NCI-H1048 (cell line): ENCODE results near the gene MTNR1A.

Experiments used
- DNase-seq: peaks from one replicate; lab custom pipeline; 2025; lab: John Stamatoyannopoulos, UW

MTNR1A gene

DNA sequence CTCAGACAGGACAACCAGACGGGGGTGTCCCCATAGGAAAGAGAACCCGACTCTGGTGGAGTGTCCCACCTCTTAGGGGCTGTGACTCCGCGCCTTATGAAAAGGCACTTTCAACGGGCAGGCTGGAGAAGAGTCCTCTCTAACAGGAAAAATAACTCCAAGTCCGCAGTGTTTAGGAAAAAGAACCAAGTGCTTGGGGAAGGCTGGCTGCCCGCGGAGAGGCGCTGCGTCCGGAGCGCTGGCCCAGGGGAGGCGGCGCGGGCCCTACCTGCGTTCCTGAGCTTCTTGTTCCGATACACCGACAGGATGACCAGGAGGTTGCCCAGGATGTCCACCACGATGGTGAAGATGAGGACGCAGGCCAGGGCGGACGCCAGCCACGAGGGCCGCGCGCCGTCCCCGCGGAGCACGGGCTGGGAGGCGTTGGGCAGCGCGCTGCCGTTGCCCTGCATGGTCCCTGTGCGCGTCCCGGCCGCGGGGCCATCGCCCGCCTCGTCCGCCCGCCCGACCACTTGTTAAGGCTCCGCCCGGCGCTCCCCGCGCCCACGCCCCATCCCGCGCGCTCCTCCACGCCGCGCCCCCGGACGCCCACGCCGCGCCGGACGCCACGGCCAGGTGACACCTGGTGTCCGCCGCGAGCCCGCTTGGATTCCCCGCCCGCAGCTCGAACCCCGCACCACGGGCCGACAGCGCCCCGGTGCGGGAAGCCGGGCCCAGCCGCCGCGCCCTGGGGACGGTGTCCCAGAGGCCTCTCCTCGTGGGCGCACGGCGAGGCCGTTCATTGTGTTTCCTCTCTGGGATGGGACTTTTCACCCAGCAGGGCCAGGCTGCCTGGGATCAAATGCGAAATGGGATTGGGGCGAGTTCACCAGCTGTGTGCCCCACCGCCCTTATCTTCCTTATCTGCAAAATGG is at the start of gene MTNR1A:
Gene MTNR1A, minus strand, starts transcription at position 654 of the 914 bp plus-strand sequence. Its CDS starts 202 bp downstream, at position 452.
- DNase-seq, result no peak

DNA sequence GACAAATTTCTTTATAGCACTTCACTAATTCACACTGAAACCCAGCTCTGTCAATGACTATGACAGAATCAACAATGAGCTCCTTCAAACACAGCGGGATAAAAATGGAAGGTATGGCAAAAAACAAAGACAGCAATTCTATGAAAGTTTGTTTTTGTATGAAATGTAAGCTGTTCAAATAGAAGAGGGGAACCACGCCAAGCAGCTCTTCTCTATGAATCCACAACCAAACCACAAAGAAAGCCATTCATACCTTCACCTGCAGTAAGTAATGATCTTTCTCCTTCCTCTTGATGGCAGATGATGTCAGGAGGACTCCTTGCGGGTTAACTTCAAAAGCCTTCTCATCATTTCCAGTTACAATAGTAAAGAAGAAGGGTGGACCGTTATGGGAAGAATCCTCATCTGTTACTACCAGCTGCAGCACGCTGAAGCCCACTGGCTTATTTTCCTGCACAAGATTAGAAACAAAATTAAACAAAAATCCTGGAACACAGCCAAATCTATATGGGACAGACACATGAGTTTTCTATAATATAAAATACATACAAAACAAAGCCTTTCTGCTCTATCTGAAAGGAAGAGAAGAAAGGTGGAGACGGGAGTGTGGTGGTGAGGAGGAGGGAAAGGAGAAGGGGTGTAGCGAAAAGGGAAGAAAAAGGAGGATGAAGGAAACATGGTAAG is 48.9 kb upstream of the MTNR1A start:
- no peak for DNase-seq

DNA sequence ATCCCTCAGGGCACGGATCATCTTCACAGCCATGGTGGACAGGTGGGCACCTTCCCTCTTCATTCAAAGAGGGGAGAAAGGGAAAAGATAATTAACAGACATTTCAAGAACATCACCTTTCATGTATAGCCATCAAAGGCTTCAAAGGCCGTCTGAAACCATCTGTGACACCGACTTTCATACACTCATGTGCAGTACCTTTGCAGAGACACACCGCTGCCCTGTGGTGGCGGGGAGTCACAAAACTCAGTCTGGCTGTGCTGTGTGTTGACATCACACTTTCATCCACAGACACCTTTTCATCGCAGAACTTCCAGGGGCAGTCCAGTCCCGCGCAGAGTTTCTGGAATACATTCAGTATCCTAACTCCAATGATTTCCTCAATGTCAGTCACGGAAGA is 47.6 kb upstream of the MTNR1A start:
- no peak for DNase-seq

DNA sequence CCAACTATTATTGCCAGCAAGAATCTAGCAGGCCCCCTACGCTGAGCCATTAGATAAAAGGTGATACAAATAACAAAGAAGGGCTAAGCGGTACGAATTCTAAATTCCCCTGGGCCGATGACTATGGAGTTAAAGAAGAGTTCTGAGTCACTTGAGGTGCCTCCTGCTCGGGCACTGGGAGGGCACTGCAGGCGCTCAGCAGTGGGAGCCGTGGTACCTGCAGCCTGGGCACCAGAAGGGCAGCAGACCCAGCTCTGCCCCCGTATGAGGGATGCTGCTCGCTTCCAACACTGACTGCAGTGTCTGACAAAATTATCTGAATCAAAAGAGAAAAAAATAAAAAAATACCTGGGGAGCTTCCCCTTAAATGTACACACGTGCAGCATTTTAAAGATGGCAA is 44.1 kb upstream of the MTNR1A start:
- DNase-seq, result no peak

DNA sequence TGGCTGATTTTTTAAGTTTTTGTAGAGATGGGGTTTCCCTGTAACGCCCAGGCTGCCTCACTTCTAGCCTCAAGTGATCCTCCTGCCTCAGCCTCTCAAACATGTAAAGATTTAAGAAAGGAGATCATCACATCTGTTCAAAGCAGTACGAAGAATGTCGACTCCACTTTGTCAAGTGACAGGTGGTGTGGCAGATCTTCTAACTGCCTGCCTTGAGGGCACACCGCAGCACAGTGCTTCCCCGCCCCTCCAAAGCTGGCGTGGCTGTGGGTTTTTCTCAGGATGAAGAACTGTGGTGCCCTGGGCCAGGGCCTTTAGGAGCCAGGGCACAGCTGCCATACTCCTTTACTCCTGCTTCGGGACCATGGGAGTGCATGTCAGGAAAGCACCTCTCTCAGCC is 43.3 kb upstream of the MTNR1A start:
- no peak for DNase-seq

DNA sequence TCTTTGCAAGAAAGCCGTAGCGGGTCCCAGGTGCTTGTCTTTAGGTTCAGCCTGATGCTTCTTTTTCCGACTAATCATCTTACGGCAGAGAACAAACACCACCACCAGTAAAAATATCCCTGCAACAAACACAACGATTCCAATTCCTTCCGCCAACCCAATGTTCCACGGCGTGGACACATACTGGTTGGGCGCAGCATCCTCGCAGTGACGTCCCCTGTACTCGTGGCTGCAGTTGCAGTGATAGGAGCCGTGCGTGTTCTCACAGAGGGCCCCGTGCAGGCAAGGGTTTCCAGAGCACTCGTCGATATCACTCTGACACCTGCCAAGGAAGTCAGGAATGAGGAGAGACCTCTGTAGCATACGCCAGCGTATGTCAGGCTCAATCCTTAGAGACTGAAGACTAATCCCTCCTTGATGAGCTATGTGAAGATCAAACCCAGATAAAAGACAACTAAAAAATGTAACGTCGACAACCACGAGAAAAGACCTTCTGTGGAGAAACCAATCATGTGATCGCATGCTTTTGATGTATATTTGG is 41.6 kb upstream of the MTNR1A start:
- no peak for DNase-seq

DNA sequence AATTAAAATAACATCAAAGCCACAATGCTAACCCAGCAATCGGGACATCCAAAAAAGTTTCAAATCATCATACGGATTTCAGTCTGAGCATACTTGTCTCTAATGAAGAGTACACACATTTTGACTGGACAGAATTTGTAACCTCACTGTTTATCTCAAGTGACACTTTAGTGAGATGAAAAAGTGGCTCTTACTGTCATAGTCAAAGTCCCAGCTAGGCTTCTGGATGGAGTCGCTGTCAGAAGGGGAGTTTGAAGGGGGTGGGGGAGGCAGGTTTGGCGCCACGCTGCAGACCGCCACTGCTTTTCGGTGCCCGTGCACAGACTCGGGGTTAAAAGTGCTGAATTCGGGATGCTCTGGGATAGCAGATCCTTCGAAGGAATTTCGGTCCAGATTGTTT is 41.0 kb upstream of the MTNR1A start:
- no peak for DNase-seq

DNA sequence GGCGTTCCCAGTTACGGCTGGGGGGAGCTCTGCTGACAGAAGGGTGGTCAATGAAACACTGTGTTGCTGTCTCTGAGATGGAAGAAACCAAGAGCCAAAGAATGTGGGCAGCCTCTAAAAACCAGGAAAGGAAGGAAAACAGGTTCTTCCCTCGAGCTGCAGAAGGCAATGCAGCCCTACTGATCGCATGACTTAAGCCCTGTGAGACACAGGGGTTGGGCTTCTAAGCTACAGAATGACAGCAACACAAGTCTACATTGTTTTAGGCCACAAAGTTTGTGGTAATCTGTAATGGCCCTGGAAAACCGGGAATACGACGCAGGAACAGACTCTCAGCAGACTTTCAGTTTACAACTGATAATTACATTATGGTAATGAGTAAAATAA is 38.2 kb upstream of the MTNR1A start:
- DNase-seq, result no peak

DNA sequence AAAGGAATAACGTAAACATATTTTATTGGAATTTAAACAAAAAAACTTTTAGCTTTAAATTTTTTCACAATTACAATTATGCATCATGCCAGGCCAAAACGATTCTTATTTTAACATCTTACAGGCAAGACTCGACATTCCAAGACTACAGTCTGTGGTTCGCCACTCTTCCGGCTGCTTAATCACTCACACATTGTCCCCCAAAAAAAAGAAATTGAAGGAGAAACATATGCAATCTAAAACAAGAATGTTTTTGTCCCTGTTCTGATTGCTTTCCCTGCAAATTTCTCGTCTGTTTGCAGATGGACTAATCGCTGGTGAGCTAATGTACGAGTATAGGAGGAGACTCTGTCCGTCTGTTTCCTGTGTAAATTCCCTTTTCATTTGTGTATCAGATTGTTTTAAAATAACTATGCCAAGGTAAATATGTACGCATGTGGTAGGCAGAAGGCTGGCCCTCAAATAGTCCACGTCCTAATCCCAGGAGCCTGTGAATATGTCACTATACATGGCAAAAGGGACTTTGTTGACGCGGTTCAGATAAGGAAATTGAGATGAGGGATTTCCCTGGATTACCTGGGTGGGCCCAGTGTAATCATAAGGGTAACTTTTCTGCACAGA is 37.7 kb upstream of the MTNR1A start:
- no peak for DNase-seq

DNA sequence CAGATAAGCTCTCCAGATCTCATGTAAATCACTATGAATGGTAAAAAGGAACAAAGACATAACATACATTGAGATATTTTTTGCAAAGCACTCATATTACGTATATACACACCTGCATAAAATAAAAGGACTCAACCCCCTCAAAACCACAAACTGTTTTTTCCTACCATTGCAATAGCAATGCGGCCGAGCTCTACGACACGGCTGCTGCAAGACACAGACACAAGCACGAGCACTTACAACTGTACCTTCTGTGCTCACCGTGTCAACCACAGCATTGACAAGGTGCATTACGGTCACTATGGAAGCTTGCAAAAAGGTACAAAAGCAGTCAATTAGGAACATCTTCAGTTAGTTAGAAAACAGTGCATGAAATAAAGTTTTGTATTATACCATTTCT is 37.1 kb upstream of the MTNR1A start:
- no peak for DNase-seq

DNA sequence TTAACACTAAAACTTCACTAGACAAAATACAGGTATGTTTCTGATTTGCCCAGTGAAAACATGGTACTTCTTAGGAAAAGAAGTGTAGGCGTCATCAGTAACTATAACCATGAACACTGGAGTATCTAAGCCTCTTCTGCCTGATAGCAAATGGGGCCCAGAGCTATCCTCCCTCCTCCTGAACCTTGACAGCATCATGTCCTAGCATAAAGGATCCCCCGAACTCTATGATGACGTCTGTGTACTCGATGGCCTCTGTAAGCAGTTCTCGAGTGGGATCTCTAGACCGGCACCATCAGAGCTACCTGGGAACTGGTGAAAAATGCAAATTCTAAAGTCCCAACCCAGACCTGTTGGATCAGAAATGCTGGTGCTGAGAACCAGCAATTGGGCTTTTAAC is 36.3 kb upstream of the MTNR1A start:
- DNase-seq, result no peak

DNA sequence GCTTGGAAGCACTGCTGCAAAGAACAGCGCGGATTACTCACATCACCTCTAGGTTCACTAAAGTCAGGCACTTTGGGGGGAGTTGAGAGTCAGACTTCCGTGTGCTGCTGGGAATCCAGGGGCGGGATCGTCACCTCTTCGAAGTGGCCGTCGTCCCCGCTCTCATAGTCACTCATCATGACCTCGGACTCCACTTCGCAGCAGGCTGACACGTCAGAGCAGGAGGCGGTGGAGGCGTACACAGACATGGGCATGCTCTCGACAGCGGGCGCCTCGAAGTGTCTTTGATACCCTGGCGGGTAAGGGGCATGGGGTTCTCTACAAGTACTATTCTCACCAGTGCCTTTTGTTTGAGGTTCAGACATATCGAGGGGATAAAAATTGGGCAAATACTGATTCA is 33.1 kb upstream of the MTNR1A start:
- no peak for DNase-seq

DNA sequence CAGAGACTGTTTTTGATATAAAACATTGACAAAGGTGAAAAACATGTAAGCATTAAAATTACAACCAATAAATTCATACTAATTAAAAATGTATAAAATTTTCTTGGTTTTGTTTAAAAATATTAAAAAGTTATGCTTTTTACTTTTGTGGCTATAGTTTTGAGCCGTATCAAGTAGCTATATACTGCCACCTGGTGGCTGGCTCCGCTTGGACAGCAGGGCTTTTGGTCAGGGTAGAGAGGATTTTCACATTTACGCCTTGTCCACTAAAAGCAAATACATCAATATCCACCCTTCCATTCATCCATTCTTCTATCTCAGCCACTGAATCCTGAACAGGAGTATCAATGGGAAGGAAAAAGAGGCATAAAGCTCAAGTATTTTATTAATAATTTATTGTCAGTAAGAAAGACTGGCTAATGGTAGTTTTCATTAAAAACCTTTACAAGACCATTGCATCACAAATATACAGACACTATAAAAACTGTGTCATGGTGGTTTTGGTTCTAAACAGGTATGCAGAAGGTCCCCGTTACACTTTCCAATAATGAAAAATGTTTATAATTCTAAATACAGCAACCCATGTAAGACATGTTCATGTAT is 32.1 kb upstream of the MTNR1A start:
- no peak for DNase-seq

DNA sequence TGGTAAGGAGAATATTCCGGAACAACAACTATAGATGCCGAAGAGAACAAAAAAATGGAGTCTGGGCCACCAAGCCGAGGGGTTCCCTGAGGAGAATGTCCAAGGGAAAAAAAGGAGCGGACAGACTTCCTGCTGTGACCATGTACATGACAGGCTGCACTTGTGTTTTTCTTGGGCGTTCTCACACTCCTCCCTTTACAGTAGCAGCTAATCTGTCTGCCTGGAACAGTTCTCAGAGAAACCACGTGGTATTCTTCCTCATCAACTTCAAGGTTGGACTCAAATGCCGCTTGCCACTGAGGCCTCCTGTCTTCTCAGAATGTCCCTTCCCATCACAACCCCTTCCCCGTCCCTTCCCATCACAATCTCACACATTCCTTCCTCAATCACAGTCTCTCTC is 30.8 kb upstream of the MTNR1A start:
- DNase-seq, result no peak

DNA sequence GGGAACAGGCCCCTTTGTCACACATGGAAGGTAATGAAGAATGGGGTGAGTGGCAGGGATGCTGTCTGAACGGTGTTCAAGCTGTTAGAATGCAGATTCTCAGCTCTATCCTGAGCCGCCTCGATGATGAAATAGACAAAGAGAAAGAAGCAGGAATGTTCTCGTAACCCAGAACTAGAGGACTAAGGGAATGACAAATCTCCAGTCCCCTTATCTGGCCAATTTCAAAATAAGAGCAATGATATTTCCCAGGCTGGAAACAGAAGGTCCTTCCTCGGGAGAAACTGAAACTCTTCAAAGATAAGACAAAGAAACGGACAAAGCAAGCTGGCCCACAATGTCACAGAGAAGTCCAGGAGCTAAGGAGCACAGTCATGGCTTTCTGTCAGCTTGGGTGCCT is 29.5 kb upstream of the MTNR1A start:
- no peak for DNase-seq

DNA sequence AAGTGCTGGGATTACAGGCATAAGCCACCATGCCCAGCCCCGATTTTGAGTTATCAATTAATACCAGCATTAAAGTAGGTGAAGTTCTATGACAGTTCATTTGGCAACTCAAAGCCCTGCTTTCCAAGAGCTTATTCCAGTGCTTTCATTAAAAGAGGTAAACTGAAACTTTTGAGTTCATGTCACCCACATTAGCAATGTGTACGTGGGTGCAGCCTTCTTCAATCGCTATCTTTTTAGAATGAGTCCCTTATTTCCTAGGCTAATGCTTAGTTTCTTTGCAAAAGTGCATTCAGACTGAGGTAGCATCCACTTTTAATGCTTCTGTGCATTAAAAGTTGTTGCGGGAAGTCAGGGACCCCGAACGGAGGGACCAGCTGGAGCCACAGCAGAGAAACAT is 26.1 kb upstream of the MTNR1A start:
- no peak for DNase-seq

DNA sequence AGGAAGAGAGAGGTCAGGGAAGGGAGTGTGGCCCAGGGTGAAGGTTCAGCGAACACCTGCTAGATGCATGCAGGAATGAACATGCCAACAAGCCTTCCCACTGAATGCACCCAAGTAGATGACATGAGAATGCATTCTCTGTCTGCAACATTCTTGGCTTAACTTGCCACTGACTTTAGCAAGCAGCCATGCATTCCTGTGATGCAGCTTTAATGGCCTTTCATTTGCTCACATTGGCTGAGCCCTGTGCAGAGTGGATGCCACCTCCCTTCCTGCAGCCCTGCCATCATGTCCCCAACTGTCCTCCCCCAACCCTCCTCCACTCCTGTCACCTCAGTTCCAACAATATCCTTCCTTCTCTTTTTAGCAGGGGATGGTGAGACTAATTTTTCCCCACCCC is 25.3 kb upstream of the MTNR1A start:
- DNase-seq, result no peak

DNA sequence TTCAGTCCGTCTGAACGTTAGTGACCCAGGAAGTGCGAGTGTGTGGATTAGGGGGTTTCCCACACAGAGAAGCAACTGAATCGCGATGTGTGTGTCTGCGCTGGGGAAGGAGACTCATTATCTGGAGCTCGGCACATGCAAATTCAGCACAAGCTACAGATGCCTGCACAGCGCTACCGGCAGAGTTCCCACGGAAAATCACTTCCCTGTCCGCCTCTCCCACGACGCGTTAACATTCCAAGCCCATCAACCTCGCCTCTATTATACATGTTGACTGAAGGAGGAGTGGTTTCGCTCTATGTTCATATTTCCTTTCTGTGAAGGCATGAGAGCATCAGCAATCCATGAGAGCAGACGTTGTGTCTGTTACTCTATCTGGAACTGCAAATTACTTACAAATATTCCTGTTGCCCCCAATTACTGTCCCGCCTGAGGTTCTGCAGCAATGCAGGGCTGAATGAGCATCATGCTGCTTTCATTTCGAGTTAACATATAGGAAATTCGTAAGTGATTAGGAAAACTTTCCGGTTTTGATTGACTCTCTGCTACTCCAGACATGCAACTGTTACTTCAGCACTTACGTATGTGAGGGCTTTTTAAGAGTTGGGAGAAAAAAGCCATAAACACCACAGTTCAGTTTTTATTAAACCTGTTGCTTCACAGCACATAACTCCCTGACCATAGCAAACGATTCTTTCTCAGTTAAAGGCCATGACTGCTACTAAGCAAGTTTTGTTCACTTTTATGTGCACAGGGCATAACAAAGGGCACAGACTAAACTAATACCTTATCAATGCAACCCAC is 15.0 kb upstream of the MTNR1A start:
- DNase-seq, result peak; percentile 77

DNA sequence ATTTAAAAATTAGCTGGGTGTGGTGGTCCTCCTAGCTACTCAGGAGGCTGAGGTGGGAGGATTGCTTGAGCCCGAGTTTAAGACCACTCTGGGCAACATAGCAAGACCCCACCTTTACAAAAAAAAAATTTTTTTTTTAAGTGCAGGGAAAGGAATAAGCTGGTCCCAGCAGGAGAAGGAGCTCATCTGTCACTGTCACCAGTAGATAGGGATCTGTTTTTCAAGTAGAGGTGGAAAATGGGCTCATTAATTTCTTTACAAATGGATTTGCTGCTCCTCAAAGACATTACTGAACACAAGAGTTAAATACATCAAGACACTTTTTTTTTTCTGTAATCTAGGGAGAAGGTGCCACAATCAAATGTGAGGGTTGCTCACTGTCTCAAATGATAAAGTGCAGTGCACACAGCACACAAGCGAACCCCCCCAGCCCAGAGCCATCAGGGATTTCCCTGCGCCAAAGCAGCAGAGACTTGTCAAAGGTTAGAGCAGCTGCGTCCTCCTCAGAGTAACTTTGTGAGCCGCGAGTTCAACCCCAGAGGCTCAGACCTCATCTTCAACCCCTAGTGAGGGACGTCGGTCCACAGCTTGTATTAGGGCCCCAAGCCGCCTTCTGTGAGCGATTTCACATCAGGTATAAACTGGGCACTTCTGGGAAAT is 14.3 kb upstream of the MTNR1A start:
- no peak for DNase-seq

DNA sequence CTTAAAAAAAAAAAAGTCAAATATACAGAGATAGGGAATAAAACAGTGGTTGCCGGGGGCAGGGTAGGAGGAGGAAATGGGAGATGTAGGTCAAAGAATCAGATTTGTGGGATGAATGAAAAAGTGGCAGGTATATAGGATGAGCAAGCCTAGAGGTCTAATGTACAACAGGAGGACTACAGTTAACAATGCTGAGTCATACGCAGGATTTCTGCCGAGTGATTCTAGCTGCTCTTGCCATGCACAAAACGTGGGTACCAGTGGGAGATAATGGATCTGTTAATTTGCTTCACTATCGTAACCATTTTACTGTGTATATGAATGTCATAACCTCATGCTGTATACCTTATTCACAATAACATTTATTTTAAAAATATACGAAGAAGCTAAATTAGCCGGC is 10.7 kb upstream of the MTNR1A start:
- DNase-seq, result no peak

DNA sequence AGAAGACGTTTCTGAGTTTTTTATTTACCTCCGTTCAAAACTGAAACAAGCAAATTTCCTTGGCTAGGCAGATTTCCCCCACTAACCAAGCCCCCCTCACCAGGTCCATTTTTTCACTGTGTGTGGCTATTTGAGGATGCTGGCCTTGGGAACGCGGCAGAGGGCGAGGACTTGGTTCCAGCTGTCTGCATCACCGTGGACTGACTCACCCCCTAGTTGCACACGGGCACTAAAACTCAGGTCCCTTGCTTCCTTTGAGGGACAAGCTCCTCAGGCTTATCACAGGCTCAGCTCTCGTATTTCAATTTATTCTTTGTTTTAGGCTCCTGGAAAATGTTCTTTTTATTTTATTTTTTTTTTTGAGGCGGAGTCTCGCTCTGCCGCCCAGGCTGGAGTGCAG is 8.4 kb upstream of the MTNR1A start:
- no peak for DNase-seq
